WTC11 (cell line): Measurements from ENCODE around the gene CGB2. TPM values are rescaled to one million over a fixed set of nuclear protein-coding genes. Genes with fewer than 3 reads are reported as not detected.

Experiments
- ATAC-seq: fragments of 200-7000 bp; cut with Tn5 transposase; 2 replicates; pipeline ENCODE4 v1.10.0; 2021; ENCODE audit warnings: mild to moderate bottlenecking, moderate library complexity
- CTCF ChIA-PET: fragments of 300-600 bp; sonication (Branson Sonifier 250); formaldehyde crosslinking; loops from one replicate; lab custom pipeline; 2021; ENCODE audit warnings: antibody characterized with exemption; lab: Charles Lee
- POLR2A ChIA-PET: fragments of 350-600 bp; sonication (Branson Sonifier 250); formaldehyde crosslinking; loops from one replicate; lab custom pipeline; 2021; ENCODE audit warnings: antibody characterized with exemption; lab: Charles Lee
- DNase-seq: peaks from one replicate; pipeline ENCODE4 v3.0.0; 2021; ENCODE audit warnings: low spot score
- H3K27ac Mint-ChIP-seq: 2 replicates; pipeline ENCODE4 v1.8.0; 2021; ENCODE audit warnings: mixed read lengths
- H3K27me3 Mint-ChIP-seq: 2 replicates; pipeline ENCODE4 v1.8.0; 2021; ENCODE audit warnings: low read depth, mild to moderate bottlenecking, moderate library complexity, mixed read lengths
- H3K36me3 Mint-ChIP-seq: 2 replicates; pipeline ENCODE4 v1.8.0; 2021; ENCODE audit warnings: mixed read lengths
- H3K4me1 Mint-ChIP-seq: 2 replicates; pipeline ENCODE4 v1.8.0; 2022; ENCODE audit warnings: mixed read lengths
- H3K4me3 Mint-ChIP-seq: 2 replicates; pipeline ENCODE4 v1.8.0; 2021; ENCODE audit warnings: mild to moderate bottlenecking, moderate library complexity, mixed read lengths
- H3K9me3 Mint-ChIP-seq: 2 replicates; pipeline ENCODE4 v1.8.0; 2021; ENCODE audit warnings: mixed read lengths
- ATF1 ChIP-seq: sonication (generic); formaldehyde crosslinking; IDR thresholded peaks from 2 replicates; pipeline ENCODE4 v1.8.1; 2023; ENCODE audit warnings: mild to moderate bottlenecking, moderate library complexity, missing genetic modification reagents
- CREB1 ChIP-seq: sonication (generic); formaldehyde crosslinking; IDR thresholded peaks from 2 replicates; pipeline ENCODE4 v1.8.0; 2023; ENCODE audit warnings: mild to moderate bottlenecking, missing genetic modification reagents
- MYBL2 ChIP-seq: sonication (generic); formaldehyde crosslinking; IDR thresholded peaks from 2 replicates; pipeline ENCODE4 v1.8.1; 2023; ENCODE audit warnings: mild to moderate bottlenecking, moderate library complexity, missing genetic modification reagents
- SMAD4 ChIP-seq: sonication (generic); formaldehyde crosslinking; IDR thresholded peaks from 2 replicates; pipeline ENCODE4 v1.8.0; 2022; ENCODE audit warnings: mild to moderate bottlenecking, missing genetic modification reagents
- SP1 ChIP-seq: sonication (generic); formaldehyde crosslinking; conservative IDR thresholded peaks from 2 replicates; pipeline ENCODE4 v1.8.1; 2022; ENCODE audit warnings: missing genetic modification reagents
- TCF7 ChIP-seq: sonication (generic); formaldehyde crosslinking; IDR thresholded peaks from 2 replicates; pipeline ENCODE4 v1.8.0; 2022; ENCODE audit warnings: mild to moderate bottlenecking, low read depth, missing genetic modification reagents, moderate library complexity
- ZBTB21 ChIP-seq: sonication (generic); formaldehyde crosslinking; IDR thresholded peaks from 2 replicates; pipeline ENCODE4 v1.8.1; 2023; ENCODE audit warnings: mild to moderate bottlenecking, missing genetic modification reagents, borderline replicate concordance
- ZNF138 ChIP-seq: sonication (generic); formaldehyde crosslinking; conservative IDR thresholded peaks from 2 replicates; pipeline ENCODE4 v1.8.1; 2022; ENCODE audit warnings: mild to moderate bottlenecking, moderate library complexity, missing genetic modification reagents
- ZNF232 ChIP-seq: sonication (generic); formaldehyde crosslinking; IDR thresholded peaks from 2 replicates; pipeline ENCODE4 v1.8.0; 2022; ENCODE audit warnings: mild to moderate bottlenecking, missing genetic modification reagents
- microRNA-seq: library from miRNA; unstranded; fragments of <30 nt; microRNA quantifications from one replicate; pipeline ENCODE4 v1.2.0, GENCODE V29; 2022; ENCODE audit warnings: borderline number of aligned reads
- total RNA-seq: library from RNA; stranded (reverse); gene quantifications from 3 replicates; pipeline ENCODE4 v1.2.3, GENCODE V29; 2021
- TF ChIP-seq, protein P1 (sequence below): sonication (generic); formaldehyde crosslinking; IDR thresholded peaks from 2 replicates; pipeline ENCODE4 v1.8.0; 2022; ENCODE audit warnings: mild to moderate bottlenecking, missing genetic modification reagents
- TF ChIP-seq, protein P2 (sequence below): fragments of 250-450 bp; sonication (Bioruptor Pico); IDR thresholded peaks from 2 replicates; pipeline ENCODE4 v1.9.0; 2021; ENCODE audit warnings: mild to moderate bottlenecking, borderline replicate concordance
- TF ChIP-seq, protein P3 (sequence below): fragments of 250-450 bp; sonication (Bioruptor Pico); IDR thresholded peaks from 2 replicates; pipeline ENCODE4 v1.9.0; 2021; ENCODE audit warnings: moderate library complexity, mild to moderate bottlenecking, inconsistent platforms, borderline replicate concordance
- TF ChIP-seq, protein P4 (sequence below): sonication (generic); formaldehyde crosslinking; IDR thresholded peaks from 2 replicates; pipeline ENCODE4 v1.8.1; 2023; ENCODE audit warnings: mild to moderate bottlenecking, missing genetic modification reagents

Gene CGB2
- total RNA-seq, 1 experiment from 2014 or later: not detected

DNA sequence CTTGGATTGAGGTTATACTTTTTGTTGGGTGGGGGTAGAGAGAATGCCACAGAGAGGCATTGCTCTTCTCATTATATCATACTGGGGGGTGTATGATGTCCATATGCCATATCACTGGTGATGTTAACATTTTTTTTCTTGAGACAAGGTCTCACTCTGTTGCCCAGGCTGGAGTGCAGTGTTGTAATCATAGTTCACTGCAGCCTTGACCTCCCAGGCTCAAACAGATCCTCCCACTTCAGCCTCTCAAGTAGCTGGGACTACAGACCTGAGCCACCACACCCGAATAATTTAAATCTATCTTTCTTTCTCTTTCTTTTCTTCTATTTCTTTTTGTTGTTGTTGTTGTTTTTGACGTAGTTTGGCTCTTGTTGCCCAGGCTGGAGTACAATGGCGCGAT is 48.7 kb downstream of the CGB2 start:
- peaks cover 3% of the 10 kb centered on the region; the same call in 1 of the 2 replicates for H3K9me3 Mint-ChIP-seq
- H3K27me3 Mint-ChIP-seq: peaks cover 44% of the 10 kb centered on the region
- no peak overlapping the region for H3K4me3 Mint-ChIP-seq
- no peaks in the 10 kb centered on the region for H3K36me3 Mint-ChIP-seq
- TF ChIP-seq, protein P1, sequence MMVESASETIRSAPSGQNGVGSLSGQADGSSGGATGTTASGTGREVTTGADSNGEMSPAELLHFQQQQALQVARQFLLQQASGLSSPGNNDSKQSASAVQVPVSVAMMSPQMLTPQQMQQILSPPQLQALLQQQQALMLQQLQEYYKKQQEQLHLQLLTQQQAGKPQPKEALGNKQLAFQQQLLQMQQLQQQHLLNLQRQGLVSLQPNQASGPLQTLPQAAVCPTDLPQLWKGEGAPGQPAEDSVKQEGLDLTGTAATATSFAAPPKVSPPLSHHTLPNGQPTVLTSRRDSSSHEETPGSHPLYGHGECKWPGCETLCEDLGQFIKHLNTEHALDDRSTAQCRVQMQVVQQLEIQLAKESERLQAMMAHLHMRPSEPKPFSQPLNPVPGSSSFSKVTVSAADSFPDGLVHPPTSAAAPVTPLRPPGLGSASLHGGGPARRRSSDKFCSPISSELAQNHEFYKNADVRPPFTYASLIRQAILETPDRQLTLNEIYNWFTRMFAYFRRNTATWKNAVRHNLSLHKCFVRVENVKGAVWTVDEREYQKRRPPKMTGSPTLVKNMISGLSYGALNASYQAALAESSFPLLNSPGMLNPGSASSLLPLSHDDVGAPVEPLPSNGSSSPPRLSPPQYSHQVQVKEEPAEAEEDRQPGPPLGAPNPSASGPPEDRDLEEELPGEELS (CRISPR knock-in tag): no peak
- DNase-seq: no peak
- H3K4me1 Mint-ChIP-seq: peaks cover 4% of the 10 kb centered on the region
- ATAC-seq: no peak
- POLR2A ChIA-PET: no interaction called here
- CTCF ChIA-PET: interaction anchor here (1.3 kb wide), 1 partner anchor 130 kb away, joined by 3 read pairs; no protein-coding TSS in a partner anchor
- H3K27ac Mint-ChIP-seq: no peak overlapping the region

DNA sequence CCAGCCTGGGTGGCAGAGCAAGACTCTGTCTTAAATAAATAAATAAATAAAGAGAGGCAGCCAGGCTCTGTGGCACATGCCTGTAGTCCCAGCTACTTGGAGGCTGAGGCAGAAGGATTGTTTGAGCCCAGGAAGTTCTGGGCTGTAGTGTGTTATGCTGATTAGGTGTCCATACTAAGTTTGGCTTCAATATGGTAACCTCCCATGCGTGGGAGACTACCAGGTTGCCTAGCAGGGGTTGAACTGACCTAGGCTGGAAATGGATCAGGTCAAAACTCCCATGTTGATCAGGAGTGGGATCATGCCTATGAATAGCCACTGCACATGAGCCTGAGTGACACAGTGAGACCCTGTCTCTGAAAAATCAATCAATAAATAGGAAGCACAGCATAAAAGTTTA is 49.6 kb downstream of the CGB2 start:
- Mint-ChIP-seq H3K36me3 (0 out of 2 replicates have a peak, but pooled peaks cover 1% of the 10 kb centered on the region), H3K27me3 (peaks cover 35% of the 10 kb centered on the region), H3K9me3 (peaks cover 3% of the 10 kb centered on the region; the same call in 1 of the 2 replicates), H3K27ac (no peak overlapping the region), H3K4me3 (no peak overlapping the region), H3K4me1 (peaks cover 9% of the 10 kb centered on the region)
- POLR2A ChIA-PET: no interaction called here
- DNase-seq: no peak
- TF ChIP-seq ZNF138 (CRISPR knock-in tag) (no peak), ATF1 (CRISPR knock-in tag) (no peak), SP1 (CRISPR knock-in tag) (no peak), ZBTB21 (CRISPR knock-in tag) (no peak), ZNF232 (CRISPR knock-in tag) (no peak), MYBL2 (CRISPR knock-in tag) (no peak), SMAD4 (CRISPR knock-in tag) (no peak), CREB1 (CRISPR knock-in tag) (no peak), TCF7 (CRISPR knock-in tag) (no peak)
- TF ChIP-seq, protein P2, sequence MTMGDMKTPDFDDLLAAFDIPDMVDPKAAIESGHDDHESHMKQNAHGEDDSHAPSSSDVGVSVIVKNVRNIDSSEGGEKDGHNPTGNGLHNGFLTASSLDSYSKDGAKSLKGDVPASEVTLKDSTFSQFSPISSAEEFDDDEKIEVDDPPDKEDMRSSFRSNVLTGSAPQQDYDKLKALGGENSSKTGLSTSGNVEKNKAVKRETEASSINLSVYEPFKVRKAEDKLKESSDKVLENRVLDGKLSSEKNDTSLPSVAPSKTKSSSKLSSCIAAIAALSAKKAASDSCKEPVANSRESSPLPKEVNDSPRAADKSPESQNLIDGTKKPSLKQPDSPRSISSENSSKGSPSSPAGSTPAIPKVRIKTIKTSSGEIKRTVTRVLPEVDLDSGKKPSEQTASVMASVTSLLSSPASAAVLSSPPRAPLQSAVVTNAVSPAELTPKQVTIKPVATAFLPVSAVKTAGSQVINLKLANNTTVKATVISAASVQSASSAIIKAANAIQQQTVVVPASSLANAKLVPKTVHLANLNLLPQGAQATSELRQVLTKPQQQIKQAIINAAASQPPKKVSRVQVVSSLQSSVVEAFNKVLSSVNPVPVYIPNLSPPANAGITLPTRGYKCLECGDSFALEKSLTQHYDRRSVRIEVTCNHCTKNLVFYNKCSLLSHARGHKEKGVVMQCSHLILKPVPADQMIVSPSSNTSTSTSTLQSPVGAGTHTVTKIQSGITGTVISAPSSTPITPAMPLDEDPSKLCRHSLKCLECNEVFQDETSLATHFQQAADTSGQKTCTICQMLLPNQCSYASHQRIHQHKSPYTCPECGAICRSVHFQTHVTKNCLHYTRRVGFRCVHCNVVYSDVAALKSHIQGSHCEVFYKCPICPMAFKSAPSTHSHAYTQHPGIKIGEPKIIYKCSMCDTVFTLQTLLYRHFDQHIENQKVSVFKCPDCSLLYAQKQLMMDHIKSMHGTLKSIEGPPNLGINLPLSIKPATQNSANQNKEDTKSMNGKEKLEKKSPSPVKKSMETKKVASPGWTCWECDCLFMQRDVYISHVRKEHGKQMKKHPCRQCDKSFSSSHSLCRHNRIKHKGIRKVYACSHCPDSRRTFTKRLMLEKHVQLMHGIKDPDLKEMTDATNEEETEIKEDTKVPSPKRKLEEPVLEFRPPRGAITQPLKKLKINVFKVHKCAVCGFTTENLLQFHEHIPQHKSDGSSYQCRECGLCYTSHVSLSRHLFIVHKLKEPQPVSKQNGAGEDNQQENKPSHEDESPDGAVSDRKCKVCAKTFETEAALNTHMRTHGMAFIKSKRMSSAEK (CRISPR knock-in tag): no peak
- TF ChIP-seq, protein P3, sequence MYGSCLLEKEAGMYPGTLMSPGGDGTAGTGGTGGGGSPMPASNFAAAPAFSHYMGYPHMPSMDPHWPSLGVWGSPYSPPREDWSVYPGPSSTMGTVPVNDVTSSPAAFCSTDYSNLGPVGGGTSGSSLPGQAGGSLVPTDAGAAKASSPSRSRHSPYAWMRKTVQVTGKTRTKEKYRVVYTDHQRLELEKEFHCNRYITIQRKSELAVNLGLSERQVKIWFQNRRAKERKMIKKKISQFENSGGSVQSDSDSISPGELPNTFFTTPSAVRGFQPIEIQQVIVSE (CRISPR knock-in tag): no peak
- TF ChIP-seq, protein P4, sequence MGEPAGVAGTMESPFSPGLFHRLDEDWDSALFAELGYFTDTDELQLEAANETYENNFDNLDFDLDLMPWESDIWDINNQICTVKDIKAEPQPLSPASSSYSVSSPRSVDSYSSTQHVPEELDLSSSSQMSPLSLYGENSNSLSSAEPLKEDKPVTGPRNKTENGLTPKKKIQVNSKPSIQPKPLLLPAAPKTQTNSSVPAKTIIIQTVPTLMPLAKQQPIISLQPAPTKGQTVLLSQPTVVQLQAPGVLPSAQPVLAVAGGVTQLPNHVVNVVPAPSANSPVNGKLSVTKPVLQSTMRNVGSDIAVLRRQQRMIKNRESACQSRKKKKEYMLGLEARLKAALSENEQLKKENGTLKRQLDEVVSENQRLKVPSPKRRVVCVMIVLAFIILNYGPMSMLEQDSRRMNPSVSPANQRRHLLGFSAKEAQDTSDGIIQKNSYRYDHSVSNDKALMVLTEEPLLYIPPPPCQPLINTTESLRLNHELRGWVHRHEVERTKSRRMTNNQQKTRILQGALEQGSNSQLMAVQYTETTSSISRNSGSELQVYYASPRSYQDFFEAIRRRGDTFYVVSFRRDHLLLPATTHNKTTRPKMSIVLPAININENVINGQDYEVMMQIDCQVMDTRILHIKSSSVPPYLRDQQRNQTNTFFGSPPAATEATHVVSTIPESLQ: no peak
- no peak for ATAC-seq
- CTCF ChIA-PET: interaction anchor here (1.3 kb wide), 1 partner anchor 129 kb away, joined by 3 read pairs; no protein-coding TSS in a partner anchor

Small RNAs within 50 kb of the gene (microRNA-seq; reads per million reads assigned to microRNA genes)
- gene MIR6798: 1.0 reads per million

Other genes with a start within 250 kb of the CGB2 start
- 38.7 to 48.5 TPM (median 47.7 TPM) in 3 replicates for gene BCAT2, start 220.9 kb upstream of the CGB2 start, total RNA-seq
- gene HSD17B14, start 195.4 kb upstream of the CGB2 start, total RNA-seq: 11.4 to 18.2 TPM (median 17.0 TPM) in 3 replicates
- gene PLEKHA4, start 163.3 kb upstream of the CGB2 start, total RNA-seq: 14.8 to 17.7 TPM (median 16.8 TPM) in 3 replicates
- 17.0 to 19.5 TPM (median 17.9 TPM) in 3 replicates for gene PPP1R15A, start 159.5 kb upstream of the CGB2 start, total RNA-seq
- gene TULP2, start 133.1 kb upstream of the CGB2 start, total RNA-seq: 3.1 to 5.6 TPM (median 3.9 TPM) in 3 replicates
- gene NUCB1, start 131.6 kb upstream of the CGB2 start, total RNA-seq: 145 to 153 TPM (median 149 TPM) in 3 replicates
- gene DHDH, start 98.2 kb upstream of the CGB2 start, total RNA-seq: 3.0 to 3.4 TPM (median 3.1 TPM) in 3 replicates
- gene BAX, start 77.0 kb upstream of the CGB2 start, total RNA-seq: 346 to 387 TPM (median 351 TPM) in 3 replicates
- 1,061 to 1,225 TPM (median 1,202 TPM) in 3 replicates for gene FTL, start 66.6 kb upstream of the CGB2 start, total RNA-seq
- gene GYS1, start 38.6 kb upstream of the CGB2 start, total RNA-seq: 45.9 to 52.0 TPM (median 46.1 TPM) in 3 replicates
- gene RUVBL2, start 38.0 kb upstream of the CGB2 start, total RNA-seq: 168 to 178 TPM (median 169 TPM) in 3 replicates
- gene LHB, start 14.8 kb upstream of the CGB2 start, total RNA-seq: 1.3 TPM in 1 of 3 replicates, not detected in the others
- not detected in 3 replicates for gene CGB3, start 7.6 kb upstream of the CGB2 start, total RNA-seq
- 0.87 TPM in 1 of 3 replicates, not detected in the others for gene CGB1, start 5.0 kb downstream of the CGB2 start, total RNA-seq
- gene CGB5, start 12.0 kb downstream of the CGB2 start, total RNA-seq: 0.30 to 0.62 TPM (median 0.35 TPM) in 3 replicates
- 0.31 TPM in 1 of 3 replicates, not detected in the others for gene CGB8, start 17.2 kb downstream of the CGB2 start, total RNA-seq
- 1.6 to 2.9 TPM (median 2.7 TPM) in 3 replicates for gene CGB7, start 25.9 kb downstream of the CGB2 start, total RNA-seq
- gene NTF4, start 32.9 kb downstream of the CGB2 start, total RNA-seq: 3.9 to 7.7 TPM (median 5.0 TPM) in 3 replicates
- 0.09 TPM in 3 replicates for gene KCNA7, start 40.8 kb downstream of the CGB2 start, total RNA-seq
- gene SNRNP70, start 53.6 kb downstream of the CGB2 start, total RNA-seq: 253 to 267 TPM (median 266 TPM) in 3 replicates
- 5.1 to 5.7 TPM (median 5.1 TPM) in 3 replicates for gene LIN7B, start 82.5 kb downstream of the CGB2 start, total RNA-seq
- 3.1 to 3.4 TPM (median 3.2 TPM) in 3 replicates for gene C19orf73, start 87.3 kb downstream of the CGB2 start, total RNA-seq
- gene PPFIA3, start 87.7 kb downstream of the CGB2 start, total RNA-seq: 25.5 to 30.1 TPM (median 27.3 TPM) in 3 replicates
- 1.9 to 5.0 TPM (median 4.6 TPM) in 3 replicates for gene HRC, start 123.5 kb downstream of the CGB2 start, total RNA-seq
- 15.5 to 24.8 TPM (median 23.6 TPM) in 3 replicates for gene TRPM4, start 125.9 kb downstream of the CGB2 start, total RNA-seq